ENCODE results near the gene LMBR1.

The LMBR1 gene

GRCh38 chr7:156680281-156680680, 212.7 kb downstream of the LMBR1 start:
- no peak for DNase-seq

DNA sequence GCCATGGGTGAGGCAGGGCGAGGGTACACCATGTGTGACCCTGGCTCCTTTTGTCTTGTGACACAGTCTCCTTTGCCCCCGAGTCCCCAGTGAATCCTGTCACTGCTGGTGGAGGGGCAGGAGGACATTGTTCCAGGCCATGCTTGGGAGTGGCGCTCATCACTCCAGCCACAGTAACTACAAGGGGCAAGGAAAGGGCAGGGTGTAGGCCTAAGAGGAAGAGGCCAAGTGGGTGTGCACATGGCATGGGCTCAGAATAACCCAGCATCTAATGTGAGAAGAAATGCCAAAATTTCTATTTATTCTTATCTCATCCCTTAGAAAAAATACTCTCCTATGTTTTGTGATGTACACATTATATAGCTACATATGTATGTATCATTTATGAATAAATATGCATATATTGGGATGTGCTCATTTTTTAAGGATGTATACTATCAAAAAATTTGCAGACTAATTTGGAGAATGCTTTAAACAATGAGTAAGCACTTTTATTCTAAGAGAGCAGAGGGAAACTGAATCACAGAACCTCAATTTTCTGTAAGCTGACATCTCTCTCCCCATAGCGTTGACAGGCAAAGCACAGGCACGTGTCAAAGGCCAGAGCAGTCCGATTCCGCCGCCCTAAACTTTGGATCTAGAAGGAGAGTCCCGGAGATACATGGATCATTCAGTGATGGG, 215.5 kb downstream of the LMBR1 start:
- DNase-seq, result no peak

- no peak for DNase-seq
These were observed 216.7 kb downstream of the LMBR1 start for GRCh38 chr7:156676263-156676662.

GRCh38 chr7:156675721-156676120, 217.3 kb downstream of the LMBR1 start:
- DNase-seq, result no peak

GRCh38 chr7:156673902-156674301, 219.1 kb downstream of the LMBR1 start:
- DNase-seq, result no peak

DNA sequence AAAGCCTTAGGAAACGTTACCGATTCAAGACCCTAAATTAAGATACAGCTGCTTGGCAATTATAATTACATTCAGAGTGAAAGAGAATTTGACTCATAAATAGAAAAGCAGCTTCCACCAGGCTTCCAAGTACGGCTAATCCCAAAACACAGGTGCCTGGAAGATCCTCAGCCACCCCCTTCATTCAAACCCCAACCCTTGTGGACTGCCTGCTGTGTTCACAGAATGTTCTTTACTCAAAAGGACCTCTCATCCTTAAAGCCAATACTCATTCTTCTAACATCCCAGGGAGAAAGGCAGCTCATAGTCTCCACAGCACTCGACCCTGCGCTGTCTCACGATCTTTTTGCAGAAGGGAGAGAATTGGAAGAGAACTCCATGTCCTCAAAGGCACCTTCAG, 219.5 kb downstream of the LMBR1 start:
- no peak for DNase-seq

DNA sequence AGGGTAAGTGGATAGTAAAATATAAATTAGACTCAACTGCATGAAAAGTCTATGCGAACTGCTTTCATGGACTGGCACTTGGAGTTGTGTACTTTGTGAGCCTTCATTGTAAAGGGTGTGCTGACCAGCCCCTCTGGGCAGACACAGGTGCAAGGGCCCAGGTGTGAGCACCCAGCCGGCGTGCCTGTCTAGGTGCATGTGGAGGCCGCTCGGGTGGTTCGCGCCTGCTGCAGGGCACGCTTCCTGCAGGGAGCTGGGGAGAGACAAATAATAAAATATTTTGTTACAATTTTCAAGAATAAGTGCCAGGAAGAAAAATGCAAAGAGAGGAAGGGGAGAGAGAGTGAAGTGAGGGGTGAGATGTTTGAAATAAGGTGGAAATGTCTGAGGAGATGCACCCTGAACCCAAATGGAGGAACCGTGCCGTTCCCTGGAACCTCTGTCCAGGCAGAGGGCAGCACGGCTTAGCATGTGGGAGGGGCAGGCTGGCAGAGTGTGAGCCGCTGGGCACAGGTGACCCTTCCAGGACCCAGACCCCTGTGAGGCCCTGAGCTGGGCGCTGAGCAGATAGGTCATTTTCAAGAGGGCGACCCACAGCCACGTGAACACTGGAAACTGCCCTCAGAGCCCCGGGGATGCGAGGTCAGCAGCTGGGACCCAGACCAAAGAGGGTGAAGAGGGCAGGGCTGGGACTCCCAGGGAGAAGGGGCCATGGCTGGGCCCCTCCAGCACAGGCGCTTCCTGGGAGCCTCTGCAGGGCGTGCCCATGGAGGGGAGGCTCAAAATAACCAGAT, 223.8 kb downstream of the LMBR1 start:
- DNase-seq, result no peak

DNA sequence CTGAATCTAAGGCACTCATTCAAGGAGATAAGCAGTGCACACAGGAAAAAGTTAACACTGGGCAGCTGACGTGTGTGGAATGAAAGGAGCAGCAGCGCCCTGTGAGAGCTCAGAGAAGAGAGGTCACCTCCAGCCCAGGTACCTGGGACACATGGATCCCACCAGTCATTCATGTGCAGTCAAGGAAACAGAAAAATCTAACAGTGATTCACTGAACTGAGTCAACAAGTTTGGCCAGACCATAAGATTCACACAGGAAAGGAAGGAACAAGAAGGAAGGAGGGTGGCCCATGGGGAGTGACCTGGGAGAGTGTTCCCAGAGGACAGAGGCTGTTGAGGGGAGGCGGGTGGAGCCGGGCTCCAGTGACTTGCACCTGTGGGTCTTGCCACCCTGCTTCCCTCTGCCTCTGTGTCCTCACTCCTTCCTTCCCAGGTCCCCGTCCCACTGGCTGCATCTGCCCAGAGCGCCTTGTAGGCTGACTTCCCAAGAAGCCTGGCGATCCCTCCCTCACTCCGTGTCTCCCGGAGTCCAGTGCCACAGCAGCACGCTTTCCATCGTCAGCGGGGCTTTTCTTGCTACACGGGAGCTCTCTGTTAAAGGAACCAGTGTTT, 224.7 kb downstream of the LMBR1 start:
- no peak for DNase-seq

DNA sequence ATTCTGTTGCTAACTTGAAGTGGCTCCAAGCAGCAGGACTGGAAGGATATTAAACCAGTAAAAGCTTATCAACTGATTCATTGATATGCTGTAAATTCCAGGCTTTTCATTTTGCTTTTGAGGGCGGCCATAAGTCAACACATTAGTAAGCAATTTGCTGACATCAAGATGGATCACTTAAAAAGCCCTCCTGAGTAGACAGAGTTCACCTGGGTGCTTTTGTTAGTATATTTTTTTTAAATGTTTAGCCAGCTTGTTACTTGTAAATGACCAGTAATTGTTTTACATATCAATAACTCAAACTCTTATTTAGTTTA, 225.9 kb downstream of the LMBR1 start:
- no peak for DNase-seq

- DNase-seq, result no peak
These were observed 226.4 kb downstream of the LMBR1 start for GRCh38 chr7:156666368-156667109.

DNA sequence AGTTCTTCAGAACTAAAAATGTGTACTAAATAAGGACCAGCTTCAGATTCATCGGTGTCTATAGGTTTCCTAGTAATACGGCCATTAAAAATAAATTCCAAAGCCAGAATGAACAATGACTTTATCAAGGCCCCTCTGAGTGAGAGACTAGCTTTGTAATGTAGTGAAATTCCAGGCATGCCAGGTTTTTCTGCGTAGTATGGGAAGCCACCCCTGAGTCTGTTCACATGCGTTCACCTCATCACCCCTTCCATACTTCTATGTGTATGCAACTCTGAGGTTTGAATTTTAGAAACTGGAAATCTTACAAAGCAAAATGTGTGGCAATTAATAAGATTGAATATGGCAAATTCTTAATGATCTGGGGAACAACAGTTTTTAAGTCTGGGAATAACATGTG, 227.9 kb downstream of the LMBR1 start:
- no peak for DNase-seq

GRCh38 chr7:156662277-156662676, 230.7 kb downstream of the LMBR1 start:
- DNase-seq, result no peak

DNA sequence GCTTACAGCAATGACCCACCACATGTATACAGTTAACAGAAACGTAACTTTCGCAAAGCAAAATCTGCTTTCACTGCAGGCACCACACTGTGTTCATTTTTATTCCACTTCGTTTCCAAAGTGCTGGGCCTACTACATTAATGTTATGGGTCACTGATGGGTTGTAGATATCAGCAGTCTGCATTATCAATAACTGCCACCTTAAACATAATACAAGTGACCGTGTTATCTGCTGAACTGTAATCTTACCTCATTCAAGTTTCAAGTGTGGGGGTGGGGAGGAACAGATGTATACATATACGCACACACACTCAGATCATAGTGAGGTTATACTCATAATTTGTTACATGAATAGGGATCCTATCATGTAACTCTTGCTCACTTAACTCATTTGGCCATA, 231.3 kb downstream of the LMBR1 start:
- no peak for DNase-seq

DNA sequence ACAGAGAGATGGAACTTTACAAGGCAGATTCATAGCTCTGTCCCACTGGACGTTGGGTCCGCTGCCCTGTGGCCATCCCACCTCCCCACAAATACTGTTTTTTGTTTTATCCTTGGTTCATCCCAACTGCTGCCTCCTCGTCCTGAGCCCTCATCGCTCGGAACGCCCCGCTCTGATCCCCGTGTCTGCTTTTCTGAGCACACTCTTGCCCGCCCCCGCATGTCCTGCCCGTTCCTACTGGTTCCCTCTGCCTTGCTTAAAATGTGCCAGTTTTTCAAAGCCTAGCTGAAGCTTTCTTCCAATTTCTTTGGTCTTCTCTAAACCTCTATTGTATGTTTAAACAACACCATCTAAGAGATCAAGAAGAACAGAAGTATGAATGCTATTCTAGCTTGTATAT, 233.0 kb downstream of the LMBR1 start:
- no peak for DNase-seq

- DNase-seq, result no peak
These were observed 233.8 kb downstream of the LMBR1 start for GRCh38 chr7:156659203-156659602.

- DNase-seq, result no peak
These were observed 235.3 kb downstream of the LMBR1 start for GRCh38 chr7:156657681-156658080.

DNA sequence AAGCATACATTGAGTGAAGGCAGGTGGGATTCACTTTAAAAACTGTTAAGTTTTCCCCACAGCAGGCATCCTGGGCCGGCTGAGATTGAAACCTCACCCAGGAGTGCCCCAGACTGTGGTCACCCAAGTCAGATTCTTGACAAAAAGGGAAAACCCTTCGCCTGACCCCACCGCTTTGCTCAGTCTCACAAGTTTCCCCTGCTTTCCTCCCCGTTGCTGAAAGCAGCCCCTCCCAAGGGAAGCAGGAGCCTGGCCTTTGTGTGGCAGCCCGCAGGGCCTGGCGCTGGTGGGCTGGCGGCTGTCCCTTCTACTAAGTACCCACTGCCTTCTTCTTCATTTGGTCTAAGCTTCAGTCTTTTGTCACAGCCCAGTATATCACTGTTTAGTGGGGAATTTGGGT, 236.4 kb downstream of the LMBR1 start:
- no peak for DNase-seq

GRCh38 chr7:156655983-156656382, 237.0 kb downstream of the LMBR1 start:
- no peak for DNase-seq

- no peak for DNase-seq
These were observed 237.7 kb downstream of the LMBR1 start for GRCh38 chr7:156655251-156655650.

GRCh38 chr7:156654511-156655234, 238.3 kb downstream of the LMBR1 start:
- no peak for DNase-seq

DNA sequence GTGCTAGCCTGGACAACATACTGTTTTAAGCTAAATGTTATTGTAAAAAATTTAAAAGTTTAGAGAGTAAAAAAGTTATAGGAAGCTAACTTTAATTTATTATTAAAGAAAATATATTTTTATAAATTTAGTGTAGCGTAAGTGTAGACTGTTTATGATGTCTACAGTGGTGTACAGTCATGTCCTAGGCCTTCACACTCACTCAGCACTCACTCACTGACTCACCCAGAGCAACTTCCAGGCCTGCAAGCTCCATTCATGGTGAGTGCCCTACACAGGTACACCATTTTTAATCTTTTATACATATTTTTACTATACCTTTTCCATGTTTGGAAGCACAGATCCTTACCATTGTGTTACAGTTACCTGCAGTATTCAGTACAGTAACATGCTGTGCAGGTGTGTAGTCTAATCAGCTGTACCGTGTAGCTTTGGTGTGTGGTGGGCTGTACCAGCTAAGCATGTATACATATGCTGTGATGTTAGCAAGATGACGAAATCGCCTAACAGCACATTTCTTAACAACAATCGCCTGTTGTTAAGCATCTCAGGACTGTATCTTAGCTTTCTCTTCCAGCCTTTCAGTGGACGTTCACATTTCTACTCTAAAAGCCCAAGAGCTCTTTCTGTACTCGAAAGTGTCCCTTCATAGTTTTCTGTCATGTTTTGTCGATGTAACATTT, 240.0 kb downstream of the LMBR1 start:
- DNase-seq, result no peak

DNA sequence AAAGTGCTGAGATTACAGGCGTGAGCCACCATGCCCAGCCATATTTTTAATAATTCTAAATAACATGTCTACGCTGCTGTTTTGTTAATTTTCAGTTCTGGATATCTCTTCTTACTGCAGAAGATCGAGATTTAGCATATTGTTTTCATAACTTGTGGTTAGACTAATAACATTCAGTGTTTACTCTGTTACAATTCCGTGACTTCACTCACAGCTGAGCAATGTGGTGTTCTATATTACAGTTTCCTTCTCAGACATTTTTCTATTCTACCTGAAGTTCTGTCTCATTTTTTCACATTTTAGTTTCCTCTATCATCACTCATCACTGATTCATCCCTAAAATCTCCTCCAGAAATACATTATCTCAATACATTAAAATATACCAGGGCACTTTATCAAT, 241.5 kb downstream of the LMBR1 start:
- DNase-seq, result no peak
